MCF 10A (cell line): ENCODE measurements around the gene SSC5D. TPM values are rescaled to one million over a fixed set of nuclear protein-coding genes. Genes with fewer than 3 reads are reported as not detected.

Experiments used
- BruUV-seq: library from RNA; stranded (reverse); fragments of 400-500 nt; replicated peaks from 2 replicates; lab custom pipeline; 2021; lab: Mats Ljungman, UMichigan
- CTCF ChIA-PET: fragments of 300-600 bp; sonication (Branson Sonifier 250); formaldehyde crosslinking; extraction: SDS; loops from one replicate; lab custom pipeline; 2021; ENCODE audit warnings: antibody characterized with exemption, inconsistent platforms; lab: Yijun Ruan, JAX
- POLR2A ChIA-PET: fragments of 300-600, 350-650 bp; sonication (Branson Sonifier 250); formaldehyde crosslinking; extraction: SDS; loops from one replicate; lab custom pipeline; 2020; ENCODE audit warnings: antibody characterized with exemption, inconsistent platforms; lab: Yijun Ruan, JAX
- DNase-seq: peaks from one replicate; pipeline ENCODE4 v3.0.0-alpha.2; 2018; ENCODE audit not compliant: unreplicated experiment
- H3K27ac Mint-ChIP-seq: one replicate; pipeline ENCODE4 v1.8.0; 2022; ENCODE audit warnings: mild to moderate bottlenecking, low read depth, mixed read lengths; ENCODE audit not compliant: unreplicated experiment
- H3K27me3 Mint-ChIP-seq: one replicate; pipeline ENCODE4 v1.8.0; 2022; ENCODE audit warnings: mixed read lengths; ENCODE audit not compliant: insufficient read depth, unreplicated experiment
- H3K36me3 Mint-ChIP-seq: one replicate; pipeline ENCODE4 v1.8.0; 2022; ENCODE audit warnings: mild to moderate bottlenecking, moderate library complexity, mixed read lengths; ENCODE audit not compliant: insufficient read depth, unreplicated experiment
- H3K4me1 Mint-ChIP-seq: one replicate; pipeline ENCODE4 v1.8.0; 2022; ENCODE audit warnings: mixed read lengths; ENCODE audit not compliant: insufficient read depth, unreplicated experiment
- H3K4me3 Mint-ChIP-seq: one replicate; pipeline ENCODE4 v1.8.0; 2022; ENCODE audit warnings: mild to moderate bottlenecking, moderate library complexity, mixed read lengths; ENCODE audit not compliant: unreplicated experiment
- H3K9me3 Mint-ChIP-seq: one replicate; pipeline ENCODE4 v1.8.0; 2022; ENCODE audit warnings: mixed read lengths; ENCODE audit not compliant: unreplicated experiment
- intact Hi-C: fragments of 100-400 bp; cut with micrococcal nuclease; formaldehyde crosslinking; loops from 2 replicates; pipeline ENCODE4 v1.14.1; 2022
- total RNA-seq: library from RNA; stranded (reverse); gene quantifications from 2 replicates; pipeline ENCODE4 v1.2.3, GENCODE V29; 2022
- TF ChIP-seq, protein P1 (sequence below): fragments of 200-600 bp; IDR thresholded peaks from one replicate; pipeline ENCODE4 v1.8.0; 2022; ENCODE audit warnings: antibody characterized with exemption, mild to moderate bottlenecking; ENCODE audit not compliant: unreplicated experiment

The SSC5D gene
- total RNA-seq, 1 experiment from 2014 or later = 0.33 TPM

DNA sequence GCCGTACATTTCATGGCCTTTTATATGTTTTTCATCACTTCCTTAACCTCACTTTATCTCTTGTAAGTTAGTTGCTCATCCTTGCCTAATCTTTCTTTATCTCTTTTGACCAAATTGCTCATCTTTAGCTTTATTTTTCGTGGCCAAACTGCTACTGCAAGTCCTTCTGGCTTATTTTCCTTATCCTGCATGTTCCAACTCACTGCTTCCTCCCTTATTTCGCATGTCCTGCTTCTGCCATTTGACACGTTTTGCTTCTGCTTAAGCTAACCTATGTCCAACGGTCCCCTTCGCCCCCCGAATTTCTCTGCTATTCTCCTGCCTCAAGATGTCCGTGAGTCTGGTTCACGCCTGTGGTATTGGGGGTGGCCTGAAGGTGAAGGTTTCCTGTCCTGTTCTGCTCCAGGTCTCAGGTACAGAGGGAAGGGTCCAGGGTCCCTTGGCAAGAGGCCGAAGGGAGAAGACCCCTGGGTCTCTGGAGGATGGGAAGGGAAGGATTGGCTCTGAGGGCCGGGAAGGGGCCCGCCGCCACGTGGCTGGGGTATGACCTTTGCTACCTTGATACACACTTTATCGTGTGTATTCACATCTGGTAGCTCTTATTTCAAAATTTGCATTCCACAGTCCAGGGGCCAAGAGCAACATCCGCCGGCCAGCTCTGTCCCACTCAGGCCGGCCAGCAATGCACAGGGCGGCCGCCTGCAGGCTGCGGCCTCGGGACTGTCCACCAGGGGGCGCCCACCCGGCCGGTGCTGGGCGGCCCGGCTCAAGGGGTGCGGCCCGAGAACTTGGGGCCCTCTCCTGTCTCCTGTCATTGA is 20.8 kb upstream of the SSC5D start:
- DNase-seq = peak; percentile 65
- TF ChIP-seq, protein P1, sequence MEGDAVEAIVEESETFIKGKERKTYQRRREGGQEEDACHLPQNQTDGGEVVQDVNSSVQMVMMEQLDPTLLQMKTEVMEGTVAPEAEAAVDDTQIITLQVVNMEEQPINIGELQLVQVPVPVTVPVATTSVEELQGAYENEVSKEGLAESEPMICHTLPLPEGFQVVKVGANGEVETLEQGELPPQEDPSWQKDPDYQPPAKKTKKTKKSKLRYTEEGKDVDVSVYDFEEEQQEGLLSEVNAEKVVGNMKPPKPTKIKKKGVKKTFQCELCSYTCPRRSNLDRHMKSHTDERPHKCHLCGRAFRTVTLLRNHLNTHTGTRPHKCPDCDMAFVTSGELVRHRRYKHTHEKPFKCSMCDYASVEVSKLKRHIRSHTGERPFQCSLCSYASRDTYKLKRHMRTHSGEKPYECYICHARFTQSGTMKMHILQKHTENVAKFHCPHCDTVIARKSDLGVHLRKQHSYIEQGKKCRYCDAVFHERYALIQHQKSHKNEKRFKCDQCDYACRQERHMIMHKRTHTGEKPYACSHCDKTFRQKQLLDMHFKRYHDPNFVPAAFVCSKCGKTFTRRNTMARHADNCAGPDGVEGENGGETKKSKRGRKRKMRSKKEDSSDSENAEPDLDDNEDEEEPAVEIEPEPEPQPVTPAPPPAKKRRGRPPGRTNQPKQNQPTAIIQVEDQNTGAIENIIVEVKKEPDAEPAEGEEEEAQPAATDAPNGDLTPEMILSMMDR = peak; percentile 98
- H3K4me1 Mint-ChIP-seq = peaks cover 2% of the 10 kb centered on the region
- H3K36me3 Mint-ChIP-seq = peaks cover 7% of the 10 kb centered on the region
- BruUV-seq = no TSS peak
- CTCF ChIA-PET = interaction anchor here (0.6 to 4.3 kb wide), 65 partner anchors 8 to 1014 kb away, joined by 3 to 64 read pairs (median 5); partner anchors contain the start of genes KMT5C, LENG9, NAT14 and TMEM238
- POLR2A ChIA-PET = interaction anchor here (0.9 to 3.3 kb wide), 4 partner anchors 9 to 133 kb away, joined by 3 to 20 read pairs (median 6); partner anchors contain the start of genes KMT5C, ZNF524 and ZNF628
- H3K9me3 Mint-ChIP-seq = no peaks in the 10 kb centered on the region
- no peak overlapping the region for H3K27ac Mint-ChIP-seq
- H3K4me3 Mint-ChIP-seq = no peak overlapping the region
- intact Hi-C loops = loop anchor here (1.0 kb wide), 2 partner anchors 37 to 164 kb away; no protein-coding TSS in a partner anchor
- no peaks in the 10 kb centered on the region for H3K27me3 Mint-ChIP-seq

DNA sequence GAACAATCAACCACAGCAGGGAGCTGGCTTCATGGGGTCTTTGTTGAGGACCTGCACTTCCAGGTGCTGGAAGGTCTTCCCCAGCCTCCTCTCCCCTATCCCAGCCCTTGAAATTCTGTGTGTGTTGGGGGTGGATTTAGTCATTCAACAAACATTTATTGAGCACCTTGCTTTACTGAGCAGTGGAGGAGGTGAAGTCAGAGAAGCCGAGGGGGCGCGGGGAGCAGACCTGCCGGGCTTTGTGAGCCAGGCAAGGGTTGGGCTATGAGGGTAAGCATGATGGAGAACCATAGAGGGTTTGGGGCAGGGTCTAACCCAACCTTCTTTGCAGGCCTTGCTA is 20.2 kb upstream of the SSC5D start:
- no TSS peak for BruUV-seq
- Mint-ChIP-seq H3K27me3 (no peaks in the 10 kb centered on the region), H3K9me3 (no peaks in the 10 kb centered on the region), H3K4me3 (no peak overlapping the region), H3K27ac (no peak overlapping the region), H3K36me3 (peaks cover 7% of the 10 kb centered on the region), H3K4me1 (no peaks in the 10 kb centered on the region)
- intact Hi-C loops = loop anchor here (1.0 kb wide), 2 partner anchors 36 to 163 kb away; no protein-coding TSS in a partner anchor
- POLR2A ChIA-PET = interaction anchor here (1.1 to 3.3 kb wide), 3 partner anchors 8 to 132 kb away, joined by 4 to 20 read pairs (median 4); partner anchors contain the start of genes ZNF524 and ZNF628
- CTCF ChIA-PET = interaction anchor here (0.6 to 4.3 kb wide), 52 partner anchors 9 to 1014 kb away, joined by 3 to 64 read pairs (median 5); partner anchors contain the start of genes NAT14, TMEM238, ZNF628 and ZNF865
- DNase-seq = no peak
- TF ChIP-seq, protein P1 = no peak

DNA sequence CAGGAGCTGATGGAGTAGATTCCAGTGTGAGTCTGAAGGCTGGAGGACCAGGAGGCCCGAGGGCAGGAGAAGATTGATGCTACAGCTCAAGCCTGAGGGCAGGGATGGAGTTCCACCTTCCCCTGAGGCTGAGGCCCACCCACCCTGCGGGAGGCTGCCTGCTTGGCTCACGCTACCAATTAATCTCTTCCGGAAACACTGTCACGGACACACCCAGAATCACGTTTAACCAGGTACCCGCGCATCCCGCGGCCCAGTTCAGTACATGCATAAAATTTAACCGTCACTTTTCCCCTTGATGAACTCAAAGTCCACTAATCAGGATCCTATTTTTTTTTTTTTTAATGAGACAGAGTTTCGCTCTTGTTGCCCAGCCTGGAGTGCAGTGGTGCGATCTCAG is 17.0 kb upstream of the SSC5D start:
- H3K27ac Mint-ChIP-seq = no peak overlapping the region

More for the DNA sequence above, 17.0 kb upstream of the SSC5D start:
- BruUV-seq = no TSS peak
- Mint-ChIP-seq H3K4me3 (no peak overlapping the region), H3K27me3 (no peaks in the 10 kb centered on the region), H3K9me3 (no peaks in the 10 kb centered on the region), H3K36me3 (peaks cover 7% of the 10 kb centered on the region), H3K4me1 (peaks cover 8% of the 10 kb centered on the region)
- intact Hi-C loops = no loop called here
- DNase-seq = no peak
- POLR2A ChIA-PET = interaction anchor here (1.3 to 1.5 kb wide), 2 partner anchors 9 to 12 kb away, joined by 4 read pairs; partner anchors contain the start of gene ISOC2
- TF ChIP-seq, protein P1 = no peak
- CTCF ChIA-PET = interaction anchor here (1.1 to 1.2 kb wide), 2 partner anchors 18 to 33 kb away, joined by 4 to 9 read pairs; no protein-coding TSS in a partner anchor
